GM18951 (cell line): Measurements from ENCODE around the gene CUX1.
"Not testable (repeated sequence)": the region's sequence is repeated elsewhere in the genome, so short reads cannot be mapped to it uniquely, and the experiment has no call there.

Experiments used
- POLR2A ChIP-seq: IDR thresholded peaks from 4 replicates; pipeline ENCODE4 v1.6.1; 2011; ENCODE audit warnings: mild to moderate bottlenecking; ENCODE audit not compliant: insufficient read length, insufficient read depth; ENCODE audit errors: extremely low read depth
- in situ Hi-C: fragments of 300-500 bp; cut with MboI; formaldehyde crosslinking; loops from one replicate; pipeline ENCODE4 v1.12.0; 2022; ENCODE audit warnings: low sequenced_read_pairs, mixed read lengths, inconsistent platforms; ENCODE audit not compliant: unreplicated experiment

CUX1 gene

GRCh38 chr7:101813402-101814019, 3.9 kb upstream of the CUX1 start:
- in situ Hi-C loops, result no loop called here
- no peak for TF ChIP-seq POLR2A

- in situ Hi-C loops, result no loop called here
- TF ChIP-seq POLR2A, result no peak
Observed at GRCh38 chr7:101814081-101814990, 3.1 kb upstream of the CUX1 start.

- no peak for TF ChIP-seq POLR2A
- in situ Hi-C loops, result no loop called here
Observed at GRCh38 chr7:101814991-101815825, 2.2 kb upstream of the CUX1 start.

DNA sequence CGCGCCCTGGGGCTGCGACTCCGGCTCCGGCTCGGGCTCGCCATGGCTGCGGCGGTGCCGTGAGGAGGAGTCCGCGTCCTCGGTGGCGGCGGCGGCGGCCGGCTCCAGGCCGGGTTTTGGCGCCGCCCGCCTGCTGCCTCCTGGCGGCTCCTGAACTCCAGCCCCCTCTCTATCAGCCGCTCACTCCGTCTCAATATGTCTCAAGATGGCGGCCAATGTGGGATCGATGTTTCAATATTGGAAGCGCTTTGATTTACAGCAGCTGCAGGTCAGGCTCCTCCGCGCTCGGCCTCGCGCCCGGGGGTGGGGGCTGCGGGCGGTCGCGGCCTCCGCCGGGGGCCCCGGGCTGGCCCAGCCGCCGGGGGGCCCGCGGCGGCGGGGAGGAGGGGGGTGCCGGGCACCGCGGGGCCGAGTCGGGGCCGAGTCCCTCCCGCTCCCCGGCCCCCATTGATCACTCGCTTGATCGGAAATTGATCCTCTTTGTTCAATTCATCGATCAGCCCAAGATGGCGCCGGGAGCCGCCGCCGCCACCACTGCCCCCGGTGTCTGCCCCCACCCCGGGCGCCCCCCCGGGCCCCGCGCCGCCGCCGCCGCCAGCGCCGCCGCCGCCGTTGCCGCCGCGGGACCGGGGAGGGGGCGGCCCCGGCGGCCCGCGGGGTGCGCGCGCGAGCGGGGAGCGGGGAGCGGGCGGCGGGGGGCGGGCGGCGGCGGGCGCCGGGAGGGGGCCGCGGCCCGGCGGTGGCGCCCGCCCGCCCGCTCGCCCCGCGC, 1.4 kb upstream of the CUX1 start:
- TF ChIP-seq POLR2A, result peak; percentile 52
- in situ Hi-C loops, result no loop called here

DNA sequence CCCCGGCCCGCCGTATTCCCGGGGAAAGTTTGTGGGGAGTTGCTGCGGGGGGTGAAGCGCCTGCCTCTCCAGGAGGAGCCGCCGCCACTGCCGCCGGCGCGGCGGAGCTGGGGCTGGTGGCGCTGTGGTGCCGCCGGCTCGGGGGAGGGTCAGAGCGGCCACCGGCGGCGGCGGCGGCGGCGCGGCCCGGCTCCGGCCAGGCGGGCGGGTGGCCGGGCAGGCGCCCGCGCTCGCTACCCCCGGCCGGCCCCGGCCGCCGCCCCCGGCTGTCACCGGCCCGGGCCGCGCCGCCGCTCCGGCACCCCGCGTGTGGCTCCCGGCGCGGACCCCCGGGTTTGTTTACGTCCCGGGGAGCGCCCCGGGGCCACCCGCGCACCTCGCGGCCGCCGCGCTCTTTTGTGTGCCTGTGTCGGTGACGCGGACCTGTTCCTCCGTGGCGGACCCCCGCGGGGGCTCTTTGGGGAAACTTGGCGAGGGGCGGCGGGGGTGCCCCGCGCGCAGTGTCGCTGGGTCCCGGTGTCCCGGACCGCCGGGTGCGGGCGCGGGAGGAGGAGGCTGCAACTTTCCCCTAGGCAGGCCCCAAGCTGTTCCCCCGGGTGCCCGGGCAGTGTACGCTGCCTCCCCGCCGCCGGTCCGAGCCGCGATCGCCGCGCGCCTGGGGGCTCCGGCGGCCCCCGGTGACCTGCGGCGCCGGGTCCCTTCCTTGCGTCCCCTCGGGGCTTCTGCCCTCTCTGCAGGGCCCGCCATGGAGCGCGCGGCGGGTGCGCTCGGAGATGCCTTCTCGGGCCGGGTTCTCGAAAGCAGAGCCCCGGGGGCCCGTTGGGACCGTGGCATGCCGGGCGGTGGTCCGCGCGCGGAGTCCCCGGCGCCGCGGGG, 593 bp upstream of the CUX1 start:
- in situ Hi-C loops, result no loop called here
- TF ChIP-seq POLR2A, result peak; percentile 11

DNA sequence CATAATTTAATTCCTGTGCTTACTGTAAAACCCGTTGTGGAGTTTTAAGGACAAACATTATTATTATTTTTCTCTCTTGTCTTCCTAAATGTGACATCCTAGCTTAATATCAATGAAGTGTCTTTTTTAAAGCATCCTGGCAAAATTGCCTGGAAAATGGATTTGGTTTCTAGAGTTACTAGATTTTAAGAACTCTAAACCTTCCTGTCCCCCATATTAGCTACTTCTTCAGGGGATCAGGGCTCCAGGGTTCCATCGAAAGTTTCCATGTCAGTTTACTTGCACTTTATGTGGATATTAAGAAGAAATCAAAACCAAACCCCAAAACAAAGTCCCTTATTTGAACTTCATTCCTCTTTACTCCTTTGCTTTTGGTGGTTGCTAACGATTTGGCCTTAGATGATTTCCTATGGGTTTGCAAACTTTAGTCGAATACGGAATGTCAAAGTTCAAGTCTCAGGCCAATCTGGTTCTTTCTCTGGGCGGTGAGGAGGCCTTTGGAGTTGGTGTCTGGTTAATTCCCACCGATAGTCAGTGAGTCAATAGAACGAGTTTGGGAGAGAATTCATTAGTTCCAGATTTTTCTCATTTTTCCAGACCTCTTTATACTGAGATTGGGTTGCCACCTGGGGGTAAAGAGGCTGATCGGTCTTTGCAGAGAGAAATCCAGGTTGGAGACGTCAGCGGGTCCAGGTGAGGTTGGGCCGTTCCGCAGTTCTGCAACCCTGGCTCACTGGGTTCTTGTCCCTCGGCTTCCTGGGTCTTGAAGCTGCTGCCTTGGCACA, 1.1 kb downstream of the CUX1 start:
- TF ChIP-seq POLR2A, result no peak
- in situ Hi-C loops, result no loop called here

DNA sequence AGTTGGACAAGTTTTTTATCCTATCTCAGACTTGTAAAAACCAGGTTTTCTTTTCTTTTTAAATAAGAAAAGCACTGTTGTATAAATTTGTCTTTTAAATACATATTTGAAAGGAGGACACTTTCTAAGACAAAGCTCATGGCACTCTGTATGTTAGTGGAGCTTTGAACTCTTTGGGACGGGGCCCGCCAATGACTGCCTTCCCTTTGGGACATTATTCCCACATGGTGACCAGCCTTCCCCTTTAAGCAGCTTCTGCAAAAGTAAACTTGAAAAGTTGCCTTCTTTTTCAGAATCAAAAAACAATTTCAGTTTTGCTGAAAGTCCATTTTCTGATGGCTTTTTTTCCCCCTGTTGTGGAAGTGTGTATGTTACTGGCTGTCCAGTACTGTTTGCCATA, 1.8 kb downstream of the CUX1 start:
- in situ Hi-C loops, result no loop called here
- no peak for TF ChIP-seq POLR2A

GRCh38 chr7:101819913-101820522, 2.6 kb downstream of the CUX1 start:
- in situ Hi-C loops, result no loop called here
- no peak for TF ChIP-seq POLR2A

DNA sequence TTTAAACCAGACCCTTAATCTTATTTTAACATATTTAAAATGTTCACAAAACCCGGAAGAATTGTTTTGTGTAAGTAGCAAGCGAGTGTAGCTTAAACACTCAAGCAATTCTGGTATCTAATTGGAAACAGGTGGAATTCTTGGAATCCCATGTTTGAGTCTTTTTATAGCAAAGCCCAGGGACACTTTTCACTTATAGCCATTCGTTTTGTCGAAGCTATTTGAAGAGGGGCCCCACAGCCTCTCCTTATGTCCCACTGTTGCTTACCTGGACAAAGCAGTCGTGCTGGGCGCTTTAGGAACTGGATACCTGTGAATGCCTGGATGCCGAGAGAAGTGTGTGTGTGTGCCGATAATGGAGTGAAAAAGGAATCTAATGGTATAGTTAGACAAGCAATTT, 3.3 kb downstream of the CUX1 start:
- in situ Hi-C loops, result no loop called here
- no peak for TF ChIP-seq POLR2A

- in situ Hi-C loops, result not testable (repeated sequence)
Observed at GRCh38 chr7:101822632-101823031, 5.2 kb downstream of the CUX1 start.

- in situ Hi-C loops, result no loop called here
- TF ChIP-seq POLR2A, result no peak
Observed at GRCh38 chr7:101823096-101823495, 5.7 kb downstream of the CUX1 start.
